GM19324 (cell line): ENCODE measurements around the gene CYP27A1.
"Not testable (repeated sequence)": the region's sequence is repeated elsewhere in the genome, so short reads cannot be mapped to it uniquely, and the experiment has no call there.

Source experiments
- ATAC-seq: cut with Tn5 transposase; IDR thresholded peaks from one replicate; pipeline ENCODE4 v1.9.1; 2021; ENCODE audit warnings: mild to moderate bottlenecking, moderate library complexity; ENCODE audit not compliant: unreplicated experiment, low FRiP score

The CYP27A1 gene

GRCh38 chr2:218772759-218773158 is 9.2 kb upstream of the CYP27A1 start:
- not testable (repeated sequence) for ATAC-seq

- ATAC-seq, result no peak
Measured at GRCh38 chr2:218773881-218774280, 8.1 kb upstream of the CYP27A1 start.

DNA sequence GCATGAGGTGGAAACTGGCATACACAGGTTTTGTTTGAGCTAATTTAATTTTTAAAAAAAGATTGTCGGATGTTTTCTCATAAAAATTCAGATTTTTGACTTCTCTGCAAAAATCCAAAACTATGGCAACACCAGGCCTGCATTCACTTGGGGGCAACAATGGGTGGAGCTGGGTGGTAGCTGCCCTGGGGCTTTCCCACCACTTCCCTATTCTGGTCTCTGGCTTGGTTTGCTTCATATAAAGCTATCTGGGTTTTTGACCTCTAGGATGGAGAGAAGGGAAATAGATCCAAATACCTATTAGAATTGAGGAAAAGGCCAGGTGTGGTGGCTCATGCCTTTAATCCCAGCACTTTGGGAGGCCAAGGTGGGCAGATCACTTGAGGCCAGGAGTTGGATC is 5.5 kb upstream of the CYP27A1 start:
- no peak for ATAC-seq

DNA sequence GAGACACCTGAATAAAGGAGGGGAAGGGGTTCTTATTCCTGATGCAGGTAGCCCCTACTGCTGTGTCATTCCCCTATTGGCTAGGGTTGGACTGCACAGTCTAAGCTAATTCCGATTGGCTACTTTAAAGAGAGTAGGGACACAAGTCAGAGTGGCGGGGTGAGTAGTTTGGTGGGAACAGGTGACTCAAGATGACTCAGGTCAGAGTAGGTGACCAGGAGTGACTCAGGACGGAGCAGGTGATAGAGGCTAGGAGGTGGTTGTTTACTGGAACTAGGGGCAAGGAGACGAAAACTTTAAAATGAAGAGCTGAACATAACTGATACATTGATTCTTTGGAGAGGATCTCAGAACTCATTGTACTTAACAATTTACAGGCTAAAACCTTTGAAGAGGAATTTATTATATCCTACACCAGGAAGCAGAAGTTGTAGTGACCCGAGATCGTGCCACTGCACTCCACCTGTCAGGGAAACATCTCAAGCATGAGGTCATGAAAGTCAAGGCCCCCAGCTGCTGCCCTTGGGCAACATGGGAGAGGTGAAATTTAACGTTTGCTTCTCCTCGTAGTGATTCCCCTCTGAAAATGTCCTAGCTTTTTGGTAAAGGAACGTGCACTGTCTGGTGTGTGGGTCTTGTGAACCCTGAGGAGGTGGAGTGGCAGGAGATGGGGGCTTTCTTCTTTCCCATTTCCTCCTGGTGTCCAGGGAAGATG is 4.5 kb upstream of the CYP27A1 start:
- ATAC-seq, result no peak

GRCh38 chr2:218780046-218780445 is 1.9 kb upstream of the CYP27A1 start:
- no peak for ATAC-seq

- no peak for ATAC-seq
Measured at GRCh38 chr2:218780851-218781690, 876 bp upstream of the CYP27A1 start.

GRCh38 chr2:218782528-218782844 is 539 bp downstream of the CYP27A1 start:
- no peak for ATAC-seq

GRCh38 chr2:218783688-218784087 is 1.7 kb downstream of the CYP27A1 start:
- no peak for ATAC-seq

- ATAC-seq, result no peak
Measured at GRCh38 chr2:218785103-218785502, 3.2 kb downstream of the CYP27A1 start.

- no peak for ATAC-seq
Measured at GRCh38 chr2:218786133-218786532, 4.2 kb downstream of the CYP27A1 start.

- ATAC-seq, result no peak
Measured at GRCh38 chr2:218788529-218789255, 6.7 kb downstream of the CYP27A1 start.

DNA sequence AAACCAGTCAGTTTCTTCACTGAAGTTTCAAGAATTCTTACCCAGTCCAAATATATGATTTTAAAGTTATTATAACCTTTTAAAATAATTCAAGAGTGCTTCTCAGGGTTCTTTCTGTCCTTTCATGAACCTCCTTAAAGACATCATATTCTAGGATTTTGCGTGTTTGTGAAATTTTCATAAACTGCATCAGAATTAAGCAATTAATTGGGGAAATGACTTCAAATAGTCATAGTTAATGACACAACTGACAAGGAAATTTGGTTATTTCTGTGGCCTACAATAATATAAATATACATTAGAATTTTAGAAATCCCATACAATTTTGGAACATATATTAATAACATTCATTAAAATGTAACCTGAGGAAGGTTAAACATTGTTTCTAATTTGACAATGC is 10.5 kb downstream of the CYP27A1 start:
- ATAC-seq, result no peak

- no peak for ATAC-seq
Measured at GRCh38 chr2:218796691-218797090, 14.7 kb downstream of the CYP27A1 start.

DNA sequence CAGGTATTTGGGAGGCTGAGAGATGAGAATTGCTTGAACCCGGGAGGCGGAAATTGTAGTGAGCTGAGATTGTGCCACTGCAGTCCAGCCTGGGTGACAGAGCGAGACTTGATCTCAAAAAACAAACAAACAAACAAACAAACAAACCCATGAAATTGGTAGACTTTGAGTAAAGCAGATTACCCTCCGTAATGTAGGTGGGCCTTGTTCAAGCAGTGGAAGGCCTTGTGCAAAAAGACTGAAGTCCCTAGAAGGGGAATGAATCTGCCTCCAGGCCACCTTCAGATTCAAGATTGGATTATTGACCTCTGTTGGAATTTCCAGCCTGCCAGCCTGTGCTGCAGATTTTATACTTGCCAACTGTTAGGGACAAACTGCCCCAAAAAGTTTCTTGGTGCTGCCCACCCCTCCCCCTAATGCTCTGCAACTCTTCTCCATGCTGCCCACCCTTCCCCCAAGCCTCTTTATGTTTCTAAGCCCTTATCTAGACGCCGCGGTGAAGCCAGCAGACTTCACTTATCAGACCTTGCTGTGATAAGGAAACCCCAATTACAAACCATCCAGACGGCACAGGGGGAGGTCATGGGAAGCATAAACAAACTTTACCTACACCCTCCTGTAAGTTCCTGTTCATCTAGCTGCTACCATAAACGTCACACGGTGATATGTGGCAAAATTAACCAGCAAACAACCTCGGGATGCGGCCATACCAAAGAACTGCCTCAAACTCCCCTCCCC is 17.0 kb downstream of the CYP27A1 start:
- no peak for ATAC-seq

DNA sequence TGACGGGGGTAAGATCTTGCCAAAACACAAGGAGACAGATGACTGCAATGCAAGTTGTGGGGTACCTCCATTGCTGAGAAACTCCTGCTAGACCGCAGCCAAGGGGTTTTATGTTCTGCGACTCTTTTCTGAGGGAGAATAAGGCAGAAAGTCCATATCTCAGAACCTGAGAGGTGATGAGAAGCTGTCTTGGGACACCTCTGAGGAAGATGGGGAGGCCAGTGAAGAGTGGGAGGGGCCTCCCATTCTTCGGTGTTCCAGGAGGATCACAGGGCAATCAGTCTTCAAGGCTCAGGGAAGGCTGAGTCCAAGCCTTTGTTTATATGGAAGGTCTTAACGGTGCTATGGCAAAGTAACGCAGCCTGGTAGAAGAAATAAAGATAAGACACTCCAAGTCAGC is 18.0 kb downstream of the CYP27A1 start:
- ATAC-seq, result no peak

DNA sequence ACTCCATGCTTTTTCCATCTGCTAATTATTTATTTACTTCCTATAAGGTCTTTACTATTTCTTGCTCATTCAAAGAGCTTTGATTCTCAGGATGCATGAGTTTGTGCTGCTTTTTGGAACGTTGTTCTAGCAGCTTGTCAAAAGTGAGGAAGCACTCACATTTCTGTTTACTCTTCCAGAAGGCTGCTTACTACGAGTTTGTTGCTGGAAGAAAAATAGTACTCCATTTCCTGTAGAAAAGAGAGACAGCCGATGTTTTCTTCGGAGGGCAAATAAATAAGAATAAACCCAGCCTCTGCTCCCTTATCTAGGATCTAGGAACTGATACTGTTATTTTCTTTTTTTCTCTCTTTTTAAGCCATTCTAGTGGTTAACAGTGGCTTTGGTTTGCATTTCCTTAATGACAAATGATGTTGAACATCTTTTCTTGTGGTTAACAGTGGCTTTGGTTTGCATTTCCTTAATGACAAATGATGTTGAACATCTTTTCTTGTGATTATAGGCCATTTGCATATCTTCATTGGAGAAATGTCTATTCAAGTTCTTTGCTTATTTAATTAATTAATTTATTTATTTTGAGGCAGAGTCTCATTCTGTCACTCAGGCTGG is 20.5 kb downstream of the CYP27A1 start:
- ATAC-seq, result no peak

GRCh38 chr2:218804817-218805216 is 22.9 kb downstream of the CYP27A1 start:
- no peak for ATAC-seq

- no peak for ATAC-seq
Measured at GRCh38 chr2:218805627-218806026, 23.7 kb downstream of the CYP27A1 start.

- ATAC-seq, result no peak
Measured at GRCh38 chr2:218806346-218806978, 24.5 kb downstream of the CYP27A1 start.

- ATAC-seq, result no peak
Measured at GRCh38 chr2:218807626-218808025, 25.7 kb downstream of the CYP27A1 start.
